VCaP (cell line): Measurements from ENCODE around the gene PPY.
A peak's percentile ranks its signal among the peaks of the same experiment; 100 is the strongest.

ENCODE experiments used
- H3K27ac ChIP-seq: fragments of 450-650 bp; 2 replicates; pipeline ENCODE4 v1.5.1; 2017
- TF ChIP-seq, protein P1 (sequence below): fragments of 450-650 bp; conservative IDR thresholded peaks from 2 replicates; pipeline ENCODE4 v1.5.1; 2017; ENCODE audit warnings: mild to moderate bottlenecking, moderate library complexity

Gene PPY, protein sequence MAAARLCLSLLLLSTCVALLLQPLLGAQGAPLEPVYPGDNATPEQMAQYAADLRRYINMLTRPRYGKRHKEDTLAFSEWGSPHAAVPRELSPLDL

DNA sequence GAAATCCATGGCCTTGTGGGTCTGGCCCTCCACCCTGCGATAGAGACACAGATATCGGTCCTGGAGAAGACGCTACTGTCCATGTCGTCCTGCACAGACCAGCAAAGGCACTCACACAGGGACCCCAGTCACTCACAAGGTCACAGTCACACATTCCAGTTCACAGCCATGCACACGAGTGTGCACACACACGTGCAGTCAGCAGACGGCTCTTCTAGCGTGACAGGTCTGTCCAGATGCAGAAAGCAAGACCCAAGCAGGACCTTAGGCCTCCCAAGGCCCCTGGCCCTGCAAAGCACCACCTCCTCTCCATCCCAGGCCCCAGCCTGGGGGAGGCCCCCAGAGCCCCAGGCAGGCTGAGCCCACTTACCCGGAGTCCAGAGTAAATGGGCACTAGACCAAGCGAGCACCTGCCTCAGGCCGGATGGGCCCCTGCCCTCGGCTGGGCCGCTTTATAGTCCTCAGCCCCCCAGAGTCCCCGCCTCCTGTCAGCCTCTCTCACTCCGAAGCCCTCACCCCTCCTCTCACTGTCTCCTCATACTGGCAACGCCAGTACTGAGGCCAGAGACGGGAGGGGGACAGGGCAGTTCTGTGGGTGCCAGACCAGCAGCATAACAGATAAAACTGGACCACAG, at the start of gene PPY:
Gene PPY (minus strand): TSS at position 426 of the 635 bp plus-strand sequence. CDS start 822 bp downstream, outside the sequence.
- TF ChIP-seq, protein P1, sequence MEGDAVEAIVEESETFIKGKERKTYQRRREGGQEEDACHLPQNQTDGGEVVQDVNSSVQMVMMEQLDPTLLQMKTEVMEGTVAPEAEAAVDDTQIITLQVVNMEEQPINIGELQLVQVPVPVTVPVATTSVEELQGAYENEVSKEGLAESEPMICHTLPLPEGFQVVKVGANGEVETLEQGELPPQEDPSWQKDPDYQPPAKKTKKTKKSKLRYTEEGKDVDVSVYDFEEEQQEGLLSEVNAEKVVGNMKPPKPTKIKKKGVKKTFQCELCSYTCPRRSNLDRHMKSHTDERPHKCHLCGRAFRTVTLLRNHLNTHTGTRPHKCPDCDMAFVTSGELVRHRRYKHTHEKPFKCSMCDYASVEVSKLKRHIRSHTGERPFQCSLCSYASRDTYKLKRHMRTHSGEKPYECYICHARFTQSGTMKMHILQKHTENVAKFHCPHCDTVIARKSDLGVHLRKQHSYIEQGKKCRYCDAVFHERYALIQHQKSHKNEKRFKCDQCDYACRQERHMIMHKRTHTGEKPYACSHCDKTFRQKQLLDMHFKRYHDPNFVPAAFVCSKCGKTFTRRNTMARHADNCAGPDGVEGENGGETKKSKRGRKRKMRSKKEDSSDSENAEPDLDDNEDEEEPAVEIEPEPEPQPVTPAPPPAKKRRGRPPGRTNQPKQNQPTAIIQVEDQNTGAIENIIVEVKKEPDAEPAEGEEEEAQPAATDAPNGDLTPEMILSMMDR, result no peak

DNA sequence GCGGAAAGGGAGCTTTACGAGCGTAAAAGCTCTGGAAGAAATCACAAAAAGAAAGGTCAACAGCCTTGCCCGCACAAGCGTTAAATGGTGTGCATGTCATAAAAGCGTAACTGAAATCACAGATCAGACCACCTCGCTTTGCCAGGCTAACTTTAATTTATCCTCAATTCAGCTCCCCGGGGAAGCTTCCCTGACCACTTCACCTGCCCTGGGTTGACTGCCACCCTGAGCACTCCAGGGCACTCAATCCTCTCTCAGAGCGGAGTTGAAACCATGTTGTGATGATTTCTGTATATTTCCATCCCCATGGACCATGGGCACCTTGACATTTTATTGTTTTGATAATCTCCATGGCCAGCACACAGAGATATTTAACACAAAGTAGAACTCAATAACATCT, 46.0 kb upstream of the PPY start:
- H3K27ac ChIP-seq, result no peak overlapping the region
- TF ChIP-seq, protein P1, result no peak

More for the DNA sequence above, at the start of gene PPY:
- no peak within 1 kb of the TSS for H3K27ac ChIP-seq

DNA sequence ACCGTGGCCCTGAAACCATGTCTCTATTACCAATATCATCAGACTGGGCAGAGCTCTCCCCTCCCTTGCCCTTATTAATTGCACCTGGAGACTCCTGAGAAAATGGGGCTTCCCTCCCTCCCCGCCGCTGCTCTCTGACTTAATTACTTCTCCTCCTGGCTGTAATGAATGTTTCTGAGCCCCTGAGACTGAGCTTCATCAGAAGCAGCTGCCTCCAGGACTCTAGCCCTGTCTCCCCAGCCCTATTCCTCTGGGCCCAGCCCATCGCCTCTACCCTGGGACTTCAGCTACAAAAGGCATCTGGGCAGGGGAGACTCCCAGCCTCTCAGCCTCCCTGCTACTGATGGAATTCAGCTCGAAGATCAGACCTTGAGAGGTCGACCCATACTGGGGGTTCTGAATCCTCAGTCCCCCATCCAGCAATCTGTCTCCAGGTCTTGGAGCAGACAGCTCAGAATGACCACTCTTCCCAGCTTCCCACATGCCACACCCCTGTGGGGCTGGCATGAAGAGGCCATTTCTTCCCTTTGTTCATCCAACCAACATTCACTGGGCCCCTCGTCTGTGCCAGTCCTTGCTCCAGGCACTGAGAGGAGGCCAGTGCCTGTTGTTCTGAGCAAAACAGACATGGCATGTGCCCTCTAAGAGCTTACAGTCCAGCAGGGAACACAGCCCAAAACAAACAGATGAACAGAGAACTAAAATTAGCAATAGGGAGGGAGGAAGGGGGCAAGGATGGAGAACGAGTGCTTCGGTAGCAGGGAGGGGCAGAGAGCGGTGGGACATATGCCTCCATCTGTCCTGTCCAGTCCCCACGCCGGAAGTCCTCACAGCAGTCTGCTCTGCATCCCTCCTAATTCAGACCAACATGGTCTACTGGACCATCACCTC, 45.1 kb upstream of the PPY start:
- TF ChIP-seq, protein P1, result no peak
- no peak overlapping the region for H3K27ac ChIP-seq

DNA sequence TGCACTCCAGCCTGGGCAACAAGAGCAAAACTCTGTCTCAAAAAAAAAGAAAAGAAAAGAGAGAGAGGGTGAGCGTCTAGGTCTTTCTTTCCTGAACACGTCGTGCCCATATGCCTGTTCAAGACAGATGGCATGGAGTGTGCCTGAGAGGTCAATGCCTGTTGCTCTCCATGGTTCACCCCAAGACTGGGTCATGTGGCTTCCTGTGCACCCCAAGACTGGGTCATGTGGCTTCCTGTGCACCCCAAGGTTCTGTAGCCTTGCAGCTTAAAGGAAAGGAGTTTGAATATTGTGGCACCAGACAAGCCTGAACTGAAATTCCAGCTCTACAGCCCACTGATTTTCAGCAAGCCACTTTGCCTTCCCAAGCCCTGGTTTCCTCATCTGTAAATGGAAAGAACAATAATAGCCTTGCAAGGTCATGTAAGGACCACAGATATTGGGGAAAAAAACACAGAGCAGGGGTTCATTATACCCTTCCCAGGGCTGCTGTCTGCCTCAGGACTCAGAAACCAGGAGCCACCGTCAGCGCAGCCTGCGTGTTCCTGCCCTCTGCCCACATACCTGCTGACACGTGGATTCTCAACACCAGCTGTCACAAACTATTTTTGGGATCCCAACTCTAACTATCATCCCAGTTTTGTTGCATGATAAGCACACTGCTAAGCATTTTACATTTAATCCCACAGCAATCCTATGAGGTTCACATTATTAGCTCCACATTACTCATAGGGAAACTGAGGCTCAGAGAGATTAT, 44.1 kb upstream of the PPY start:
- no peak overlapping the region for H3K27ac ChIP-seq
- TF ChIP-seq, protein P1, result no peak

DNA sequence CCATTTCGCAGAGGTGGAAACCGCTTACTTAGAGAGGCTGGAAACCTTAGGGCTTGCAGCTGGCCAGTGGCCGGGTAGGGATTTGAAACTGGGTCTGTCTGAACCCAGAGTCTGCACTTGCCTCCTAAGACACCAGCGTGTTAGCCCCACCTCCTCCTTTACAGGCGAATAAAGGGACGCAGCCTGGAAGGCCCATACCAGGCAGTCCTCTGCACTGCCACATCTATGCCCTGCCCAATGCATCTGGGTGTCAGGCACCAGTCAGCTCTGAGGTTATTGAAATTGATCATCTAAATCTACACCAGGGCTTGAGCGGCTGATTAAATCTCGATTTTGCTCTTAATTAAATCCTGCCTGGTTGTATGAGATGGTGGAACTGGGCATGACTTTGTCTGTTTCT, 42.2 kb upstream of the PPY start:
- TF ChIP-seq, protein P1, result no peak
- no peak overlapping the region; the same call in 1 of the 2 replicates for H3K27ac ChIP-seq

DNA sequence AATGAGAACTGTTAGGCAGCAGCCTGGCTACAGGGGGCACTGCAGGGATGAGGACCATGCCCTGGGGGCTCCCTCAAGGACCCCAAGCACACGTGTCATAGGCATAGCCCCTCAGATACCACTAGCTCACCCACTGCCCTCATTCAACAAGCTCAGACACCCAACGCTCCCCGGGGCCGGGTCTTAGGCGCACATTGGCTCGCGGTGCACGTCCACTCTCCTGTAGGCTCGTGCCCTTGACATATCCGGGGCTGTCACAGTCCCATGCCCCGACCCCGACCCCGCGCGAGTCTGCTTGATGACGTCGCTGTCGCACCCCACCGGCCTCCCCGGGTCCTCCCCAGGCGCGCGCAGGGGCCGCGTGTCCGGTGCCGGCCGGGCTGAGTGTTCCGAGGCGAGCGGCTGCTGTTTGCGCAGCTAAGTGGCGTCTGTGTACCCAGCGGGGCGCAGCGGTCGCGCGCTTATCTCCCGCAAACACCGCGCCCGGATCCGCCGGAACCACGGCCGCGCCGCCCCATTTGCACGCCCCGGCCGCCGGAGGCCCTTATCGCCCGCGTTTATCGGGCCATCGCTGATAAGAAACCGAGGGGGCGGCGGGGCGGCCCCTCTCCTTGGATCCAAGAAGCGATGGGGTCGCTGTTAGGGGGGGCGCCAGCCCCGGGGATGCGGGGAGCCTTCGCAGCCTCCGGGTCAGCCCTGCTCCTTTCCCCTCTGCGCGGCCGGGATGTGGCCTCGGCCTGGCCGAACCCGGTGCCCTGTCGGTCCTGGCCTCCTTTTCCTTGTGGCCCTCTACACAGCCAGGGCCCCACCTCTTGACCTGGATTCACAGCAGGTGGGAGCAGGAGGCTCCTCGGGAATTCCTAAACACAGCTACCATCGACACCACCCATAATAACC, 41.5 kb upstream of the PPY start:
- TF ChIP-seq, protein P1, result peak; percentile 60

More for the DNA sequence above, 41.5 kb upstream of the PPY start:
- H3K27ac ChIP-seq, result peak overlapping the region; percentile 50; the same call in 1 of the 2 replicates
